Thymus (tissue), 11 donors: ENCODE data around the gene ST6GAL1. TPM values are rescaled to one million over a fixed set of nuclear protein-coding genes. Genes with fewer than 3 reads are reported as not detected.

Source experiments
- DNase-seq, 9 donors: peaks; one replicate each; pipeline ENCODE4 v3.0.0-alpha.2; 2013; ENCODE audit warnings: low spot score in 9 of 9, low read depth in 6 of 9, missing footprints in 1 of 9
- H3K27ac ChIP-seq, 2 donors: one replicate each; pipeline ENCODE4 v1.5.1; 2013; ENCODE audit warnings: control low read depth in 1 of 2, low read depth in 1 of 2, low read length in 1 of 2, mild to moderate bottlenecking in 1 of 2, moderate library complexity in 1 of 2
- H3K27me3 ChIP-seq, 2 donors: one replicate each; pipeline ENCODE4 v1.5.1; 2013; ENCODE audit warnings: low read length in 1 of 2; ENCODE audit not compliant: control insufficient read depth in 2 of 2, insufficient read depth in 1 of 2
- H3K36me3 ChIP-seq, 2 donors: one replicate each; pipeline ENCODE4 v1.5.1; 2013; ENCODE audit warnings: low read length in 1 of 2, mild to moderate bottlenecking in 1 of 2, moderate library complexity in 1 of 2; ENCODE audit not compliant: control insufficient read depth in 2 of 2, insufficient read depth in 2 of 2
- H3K4me1 ChIP-seq, 2 donors: one replicate each; pipeline ENCODE4 v1.5.1; 2013; ENCODE audit warnings: low read length in 2 of 2; ENCODE audit not compliant: control insufficient read depth in 2 of 2, insufficient read depth in 2 of 2
- H3K4me3 ChIP-seq, 2 donors: one replicate each; pipeline ENCODE4 v1.5.1; 2013; ENCODE audit warnings: low read length in 2 of 2, control low read depth in 1 of 2, mild to moderate bottlenecking in 1 of 2
- H3K9me3 ChIP-seq, 2 donors: one replicate each; pipeline ENCODE4 v1.5.1; 2013; ENCODE audit warnings: low read length in 1 of 2, mild to moderate bottlenecking in 1 of 2; ENCODE audit not compliant: control insufficient read depth in 2 of 2, insufficient read depth in 1 of 2
- WGBS: extraction: QIAGEN DNeasy Blood & Tissue Kit; methylation state at CpG from one replicate; pipeline ENCODE4 v1.1.7; 2013; 5-methylcytosine and 5-hydroxymethylcytosine counted together
- polyA plus RNA-seq: library from polyadenylated mRNA; stranded (reverse); fragments of 200-250 nt; gene quantifications from one replicate; pipeline ENCODE4 v1.2.3, GENCODE V29; 2013
- total RNA-seq: library from RNA; stranded (reverse); fragments of 120-200 nt; gene quantifications from one replicate; pipeline ENCODE4 v1.2.4, GENCODE V29; 2013
- donor health status: healthy.

The ST6GAL1 gene
- total and polyA plus RNA-seq, 2 donors, result 37.6 to 39.2 TPM

GRCh38 chr3:187073581-187074098, 143.3 kb downstream of the ST6GAL1 start:
- over 99% methylated on average over 5 of the region's 5 CpGs for WGBS
- Histone ChIP-seq H3K27me3 (no peaks in the 10 kb centered on the region), H3K4me3 (no peak overlapping the region), H3K4me1 (peaks cover 0 to 9% of the 10 kb centered on the region in 2 donors), H3K36me3 (peaks cover 36 to 83% of the 10 kb centered on the region in 2 donors), H3K27ac (no peak overlapping the region), H3K9me3 (no peaks in the 10 kb centered on the region)
- DNase-seq, result no peak

- no peak overlapping the region for H3K27ac ChIP-seq
- no peaks in the 10 kb centered on the region for H3K9me3 ChIP-seq
- H3K4me3 ChIP-seq, result no peak overlapping the region
- H3K4me1 ChIP-seq, result peaks cover 0 to 9% of the 10 kb centered on the region in 2 donors
- DNase-seq, result no peak
- H3K36me3 ChIP-seq, result peaks cover 34 to 76% of the 10 kb centered on the region in 2 donors
- no peaks in the 10 kb centered on the region for H3K27me3 ChIP-seq
Measured at GRCh38 chr3:187074846-187075245, 144.5 kb downstream of the ST6GAL1 start.

GRCh38 chr3:187076297-187076696, 146.0 kb downstream of the ST6GAL1 start:
- Histone ChIP-seq H3K27ac (no peak overlapping the region), H3K36me3 (peaks cover 32 to 64% of the 10 kb centered on the region in 2 donors), H3K27me3 (no peaks in the 10 kb centered on the region), H3K4me1 (peaks cover 0 to 9% of the 10 kb centered on the region in 2 donors), H3K9me3 (no peaks in the 10 kb centered on the region), H3K4me3 (no peak overlapping the region)
- 98% methylated on average over 6 of the region's 6 CpGs for WGBS
- DNase-seq, result no peak

- no peak overlapping the region for H3K4me3 ChIP-seq
- H3K9me3 ChIP-seq, result no peaks in the 10 kb centered on the region
- 99% methylated on average over 3 of the region's 3 CpGs for WGBS
- no peaks in the 10 kb centered on the region for H3K27me3 ChIP-seq
- peaks cover 0 to 7% of the 10 kb centered on the region in 2 donors for H3K4me1 ChIP-seq
- no peak for DNase-seq
- H3K36me3 ChIP-seq, result peaks cover 31 to 61% of the 10 kb centered on the region in 2 donors
- no peak overlapping the region for H3K27ac ChIP-seq
Measured at GRCh38 chr3:187077085-187077484, 146.8 kb downstream of the ST6GAL1 start.

- WGBS, result 99% methylated on average over 5 of the region's 5 CpGs
- DNase-seq, result no peak
- no peak overlapping the region for H3K27ac ChIP-seq
- H3K9me3 ChIP-seq, result no peaks in the 10 kb centered on the region
- no peak overlapping the region for H3K4me3 ChIP-seq
- H3K27me3 ChIP-seq, result no peaks in the 10 kb centered on the region
- H3K36me3 ChIP-seq, result peaks cover 27 to 57% of the 10 kb centered on the region in 2 donors
- peaks cover 0 to 2% of the 10 kb centered on the region in 2 donors for H3K4me1 ChIP-seq
Measured at GRCh38 chr3:187077537-187077936, 147.2 kb downstream of the ST6GAL1 start.

- H3K27me3 ChIP-seq, result no peaks in the 10 kb centered on the region
- no peak overlapping the region for H3K27ac ChIP-seq
- no peaks in the 10 kb centered on the region for H3K4me1 ChIP-seq
- DNase-seq, result no peak
- 96% methylated on average over 8 of the region's 8 CpGs for WGBS
- no peaks in the 10 kb centered on the region for H3K9me3 ChIP-seq
- peaks cover 22 to 39% of the 10 kb centered on the region in 2 donors for H3K36me3 ChIP-seq
- H3K4me3 ChIP-seq, result no peak overlapping the region
Measured at GRCh38 chr3:187079090-187080022, 149.0 kb downstream of the ST6GAL1 start.

- no peak for DNase-seq
- 95% methylated on average over 13 of the region's 13 CpGs for WGBS
- peaks cover 12 to 24% of the 10 kb centered on the region in 2 donors for H3K36me3 ChIP-seq
- H3K9me3 ChIP-seq, result no peaks in the 10 kb centered on the region
- H3K4me1 ChIP-seq, result no peaks in the 10 kb centered on the region
- no peaks in the 10 kb centered on the region for H3K27me3 ChIP-seq
- no peak overlapping the region for H3K4me3 ChIP-seq
- H3K27ac ChIP-seq, result no peak overlapping the region
Measured at GRCh38 chr3:187080799-187081450, 150.6 kb downstream of the ST6GAL1 start.

GRCh38 chr3:187082758-187083375, 152.5 kb downstream of the ST6GAL1 start:
- Histone ChIP-seq H3K27me3 (no peaks in the 10 kb centered on the region), H3K4me1 (no peaks in the 10 kb centered on the region), H3K36me3 (peaks cover under 1 to 5% of the 10 kb centered on the region in 2 donors), H3K4me3 (no peak overlapping the region), H3K9me3 (peaks cover 0 to 5% of the 10 kb centered on the region in 2 donors), H3K27ac (no peak overlapping the region)
- DNase-seq, result no peak
- 95% methylated on average over 6 of the region's 6 CpGs for WGBS
